Omental fat pad (tissue), 4 donors: ENCODE data around the gene LGALS8. TPM values are rescaled to one million over a fixed set of nuclear protein-coding genes. Genes with fewer than 3 reads are reported as not detected.

Source experiments
- ATAC-seq: fragments of 150-250 bp; one replicate; pipeline ENCODE4 v1.9.1; 2016; ENCODE audit warnings: mild to moderate bottlenecking, moderate library complexity; ENCODE audit not compliant: low FRiP score
- DNase-seq: peaks from one replicate; pipeline ENCODE4 v3.0.0-alpha.2; 2019; ENCODE audit warnings: low spot score
- CTCF ChIP-seq, 3 donors: fragments of 450-650 bp; IDR thresholded peaks; one replicate each; pipeline ENCODE4 v1.5.1; 2016 to 2017; ENCODE audit warnings: antibody characterized with exemption in 3 of 3, mild to moderate bottlenecking in 3 of 3, moderate library complexity in 2 of 3
- total RNA-seq, 4 donors: library from RNA; depleted of rRNA; stranded (reverse); fragments of >200 nt; gene quantifications; one replicate each; pipeline ENCODE4 v1.1.0, GENCODE V29; 2016

The LGALS8 gene
- total RNA-seq, 4 donors from 2014 or later, result 73.8 to 129 (median 110) TPM

GRCh38 chr1:236589531-236589930 lies 65.7 kb downstream of the LGALS8 start:
- ATAC-seq (no peak), DNase-seq (no peak)
- TF ChIP-seq CTCF (IDR thresholded peaks at IDR 0.05), result no peak

GRCh38 chr1:236590553-236591150 lies 66.9 kb downstream of the LGALS8 start:
- TF ChIP-seq CTCF (IDR thresholded peaks at IDR 0.05), result no peak

DNA sequence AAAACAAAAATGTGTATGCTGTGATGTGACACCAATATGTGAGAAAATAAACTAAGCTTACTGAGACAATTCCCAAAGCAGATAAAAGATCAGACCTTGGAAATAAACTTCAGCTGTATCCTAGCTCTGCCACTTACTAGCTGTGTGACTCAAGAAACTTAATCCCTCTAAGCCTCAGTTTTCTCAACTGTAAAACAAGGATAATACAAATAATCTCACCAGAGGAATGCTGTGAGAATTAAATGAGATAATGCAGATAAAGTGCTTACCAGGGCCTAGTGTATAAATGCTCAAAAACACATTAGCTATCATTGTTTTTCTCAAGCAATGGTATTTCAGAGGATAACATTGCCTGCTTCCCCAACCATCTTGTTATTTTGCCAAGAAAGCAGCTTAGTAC lies 78.4 kb downstream of the LGALS8 start:
- ATAC-seq (no peak), DNase-seq (no peak)
- TF ChIP-seq CTCF (IDR thresholded peaks at IDR 0.05), result no peak

More at GRCh38 chr1:236590553-236591150, 66.9 kb downstream of the LGALS8 start:
- DNase-seq, result no peak
- no peak for ATAC-seq

Other genes with a start within 250 kb of the LGALS8 start
- gene ERO1B, start 242.0 kb upstream of the LGALS8 start, total RNA-seq, result 10 to 100 TPM in 2 of 4 donors, 1 to 10 TPM in 2; 7.7 to 14.8 (median 10.9) TPM
- 1 to 10 TPM in 1 of 4 donors, under 1 TPM in 2, not detected in 1; 0.24 to 1.2 (median 0.25) TPM for gene EDARADD, start 129.7 kb upstream of the LGALS8 start, total RNA-seq
- 10 to 100 TPM; 25.9 to 75.4 (median 41.9) TPM for gene HEATR1, start 80.5 kb downstream of the LGALS8 start, total RNA-seq
- 1 to 10 TPM in 3 of 4 donors, under 1 TPM in 1; 0.79 to 5.3 (median 1.8) TPM for gene ACTN2, start 162.5 kb downstream of the LGALS8 start, total RNA-seq